HEK293 (cell line): ENCODE results near the gene RND2.
A peak's percentile ranks its signal among the peaks of the same experiment; 100 is the strongest.

Experiments used
- EGR2 ChIP-seq: fragments of 450-650 bp; formaldehyde crosslinking; IDR thresholded peaks from 2 replicates; pipeline ENCODE4 v1.5.1; 2016; ENCODE audit warnings: low read depth, missing biosample characterization, missing genetic modification characterization
- GLIS1 ChIP-seq: fragments of 450-650 bp; formaldehyde crosslinking; IDR thresholded peaks from 2 replicates; pipeline ENCODE4 v1.5.1; 2016; ENCODE audit warnings: missing biosample characterization, missing genetic modification characterization
- MEIS1 ChIP-seq: sonication (generic); formaldehyde crosslinking; IDR thresholded peaks from 2 replicates; pipeline ENCODE4 v1.8.1; 2022; ENCODE audit warnings: missing genetic modification reagents, mild to moderate bottlenecking, borderline replicate concordance
- PRDM1 ChIP-seq: fragments of 450-650 bp; formaldehyde crosslinking; IDR thresholded peaks from 2 replicates; pipeline ENCODE4; 2016; ENCODE audit warnings: missing biosample characterization, missing genetic modification characterization
- PRDM10 ChIP-seq: fragments of 450-650 bp; formaldehyde crosslinking; IDR thresholded peaks from 2 replicates; pipeline ENCODE4 v1.5.1; 2016; ENCODE audit warnings: missing biosample characterization, missing genetic modification characterization
- PRDM2 ChIP-seq: fragments of 450-650 bp; formaldehyde crosslinking; IDR thresholded peaks from 2 replicates; pipeline ENCODE4 v1.5.1; 2016; ENCODE audit warnings: missing biosample characterization, missing genetic modification characterization, borderline replicate concordance
- TRIM28 ChIP-seq: IDR thresholded peaks from 2 replicates; pipeline ENCODE4 v1.6.1; 2011; ENCODE audit warnings: low read length, control low read depth, borderline replicate concordance
- ZBTB10 ChIP-seq: fragments of 450-650 bp; formaldehyde crosslinking; IDR thresholded peaks from 2 replicates; pipeline ENCODE4 v1.5.1; 2016; ENCODE audit warnings: missing biosample characterization, missing genetic modification characterization
- ZEB2 ChIP-seq: fragments of 450-650 bp; formaldehyde crosslinking; IDR thresholded peaks from 2 replicates; pipeline ENCODE4 v1.5.1; 2016; ENCODE audit warnings: missing biosample characterization, missing genetic modification characterization
- ZNF114 ChIP-seq: fragments of 450-650 bp; formaldehyde crosslinking; IDR thresholded peaks from 2 replicates; pipeline ENCODE4 v1.5.0; 2017; ENCODE audit warnings: missing biosample characterization, missing genetic modification characterization
- ZNF148 ChIP-seq: fragments of 450-650 bp; formaldehyde crosslinking; IDR thresholded peaks from 2 replicates; pipeline ENCODE4 v1.5.0; 2017; ENCODE audit warnings: missing biosample characterization, missing genetic modification characterization, borderline replicate concordance
- ZNF175 ChIP-seq: fragments of 450-650 bp; formaldehyde crosslinking; IDR thresholded peaks from 2 replicates; pipeline ENCODE4 v1.5.1; 2016; ENCODE audit warnings: missing biosample characterization, missing genetic modification characterization
- ZNF214 ChIP-seq: fragments of 450-650 bp; formaldehyde crosslinking; IDR thresholded peaks from 2 replicates; pipeline ENCODE4 v1.5.1; 2017; ENCODE audit warnings: missing biosample characterization, mild to moderate bottlenecking, missing genetic modification characterization, borderline replicate concordance
- ZNF335 ChIP-seq: fragments of 450-650 bp; formaldehyde crosslinking; conservative IDR thresholded peaks from 2 replicates; pipeline ENCODE4 v1.5.1; 2016; ENCODE audit warnings: missing biosample characterization, missing genetic modification characterization
- ZNF350 ChIP-seq: fragments of 450-650 bp; formaldehyde crosslinking; IDR thresholded peaks from 2 replicates; pipeline ENCODE4 v1.5.0; 2017; ENCODE audit warnings: missing biosample characterization, mild to moderate bottlenecking, missing genetic modification characterization
- ZNF416 ChIP-seq: fragments of 450-650 bp; formaldehyde crosslinking; IDR thresholded peaks from 2 replicates; pipeline ENCODE4 v1.5.1; 2016; ENCODE audit warnings: missing biosample characterization, missing genetic modification characterization
- ZNF423 ChIP-seq: fragments of 450-650 bp; formaldehyde crosslinking; IDR thresholded peaks from 2 replicates; pipeline ENCODE4 v1.5.1; 2016; ENCODE audit warnings: missing biosample characterization, missing genetic modification characterization
- ZNF629 ChIP-seq: fragments of 450-650 bp; formaldehyde crosslinking; IDR thresholded peaks from 2 replicates; pipeline ENCODE4 v1.5.1; 2017; ENCODE audit warnings: missing biosample characterization, missing genetic modification characterization
- ZNF768 ChIP-seq: fragments of 450-650 bp; formaldehyde crosslinking; IDR thresholded peaks from 2 replicates; pipeline ENCODE4 v1.5.1; 2018; ENCODE audit warnings: missing biosample characterization, mild to moderate bottlenecking, missing genetic modification characterization
- ZNF785 ChIP-seq: fragments of 450-650 bp; formaldehyde crosslinking; IDR thresholded peaks from 2 replicates; pipeline ENCODE4 v1.5.1; 2016; ENCODE audit warnings: missing biosample characterization, missing genetic modification characterization
- ZNF830 ChIP-seq: fragments of 450-650 bp; IDR thresholded peaks from 2 replicates; pipeline ENCODE4 v1.5.0; 2018; ENCODE audit warnings: missing biosample characterization, missing genetic modification characterization, low read depth, mild to moderate bottlenecking, moderate library complexity
- ZSCAN18 ChIP-seq: fragments of 450-650 bp; formaldehyde crosslinking; IDR thresholded peaks from 2 replicates; pipeline ENCODE4 v1.5.1; 2016; ENCODE audit warnings: missing biosample characterization, missing genetic modification characterization
- ZSCAN30 ChIP-seq: fragments of 450-650 bp; IDR thresholded peaks from 2 replicates; pipeline ENCODE4 v1.5.1; 2018; ENCODE audit warnings: missing biosample characterization, mild to moderate bottlenecking, missing genetic modification characterization, moderate library complexity

Gene RND2

GRCh38 chr17:43025290-43025657 is 243 bp downstream of the RND2 start (continued):
- TF ChIP-seq ZNF335 (tag by site-specific recombination) = peak; percentile 97
- no peak for TF ChIP-seq ZNF350
- TF ChIP-seq ZNF830 (tag by site-specific recombination) = no peak
- no peak for TF ChIP-seq ZSCAN30 (tag by site-specific recombination)
- TF ChIP-seq PRDM10 (tag by site-specific recombination) = no peak
- TF ChIP-seq ZNF785 (tag by site-specific recombination) = no peak
- TF ChIP-seq ZNF114 (tag by site-specific recombination) = no peak
- TF ChIP-seq ZNF175 (tag by site-specific recombination) = no peak
- TF ChIP-seq ZNF416 (tag by site-specific recombination) = no peak
- TF ChIP-seq MEIS1 (CRISPR knock-in tag) = no peak
- peak; percentile 59 for TF ChIP-seq ZBTB10
- TF ChIP-seq ZSCAN18 (tag by site-specific recombination) = no peak
- no peak for TF ChIP-seq ZNF148
- TF ChIP-seq EGR2 = no peak
- no peak for TF ChIP-seq ZNF768
- no peak for TF ChIP-seq TRIM28
- TF ChIP-seq ZNF629 = no peak
- peak; percentile 71; the same call in 1 of the 2 replicates for TF ChIP-seq PRDM2 (tag by site-specific recombination)
- peak; percentile 15 for TF ChIP-seq GLIS1 (tag by site-specific recombination)
- peak; percentile 15; the same call in 1 of the 2 replicates for TF ChIP-seq ZNF423 (tag by site-specific recombination)
- no peak for TF ChIP-seq ZEB2
- TF ChIP-seq PRDM1 (tag by site-specific recombination) = no peak
- no peak for TF ChIP-seq ZNF214
